Panc1 (cell line): ENCODE measurements around the gene NOVA2. TPM values are rescaled to one million over a fixed set of nuclear protein-coding genes. Genes with fewer than 3 reads are reported as not detected.

Experiments used
- ATAC-seq: fragments of 200-7000 bp; cut with Tn5 transposase; 2 replicates; pipeline ENCODE4 v1.9.1; 2020; ENCODE audit warnings: mild to moderate bottlenecking, moderate library complexity
- BruUV-seq: library from RNA; stranded (reverse); fragments of 400-500 nt; replicated peaks from 2 replicates; lab custom pipeline; 2021; lab: Mats Ljungman, UMichigan
- CTCF ChIA-PET: fragments of 300-600 bp; sonication (Branson Sonifier 250); formaldehyde crosslinking; loops from one replicate; lab custom pipeline; 2022; ENCODE audit warnings: antibody characterized with exemption; lab: Charles Lee
- POLR2A ChIA-PET: fragments of 300-600 bp; sonication (Branson Sonifier 250); formaldehyde crosslinking; loops from one replicate; lab custom pipeline; 2022; ENCODE audit warnings: antibody characterized with exemption; lab: Charles Lee
- DNase-seq: peaks from one replicate; pipeline ENCODE4 v3.0.0-alpha.2; 2010; ENCODE audit warnings: low read depth, low spot score
- H3K27ac ChIP-seq: 2 replicates; pipeline ENCODE4 v1.5.1; 2011; ENCODE audit warnings: mild to moderate bottlenecking, low read length, inconsistent platforms
- H3K27me3 ChIP-seq: fragments of 200-500 bp; sonication (Bioruptor generic); 2 replicates; pipeline ENCODE4 v1.6.0; 2014; ENCODE audit warnings: low read length, inconsistent platforms; ENCODE audit not compliant: control insufficient read depth, insufficient read depth
- H3K36me3 ChIP-seq: fragments of 200-500 bp; sonication (Bioruptor generic); 2 replicates; pipeline ENCODE4 v1.5.1; 2014; ENCODE audit warnings: inconsistent platforms, mild to moderate bottlenecking, low read length, moderate library complexity; ENCODE audit not compliant: control insufficient read depth, insufficient read depth
- H3K4me1 ChIP-seq: 2 replicates; pipeline ENCODE4 v1.5.1; 2011; ENCODE audit warnings: inconsistent platforms, mild to moderate bottlenecking, low read length, moderate library complexity; ENCODE audit not compliant: control insufficient read depth, insufficient read depth
- H3K4me3 ChIP-seq, 2 experiments: 2 replicates each; pipeline ENCODE4 v1.5.1; 2011 to 2012; ENCODE audit warnings: low read depth in 2 of 2, low read length in 2 of 2, mild to moderate bottlenecking in 2 of 2, inconsistent platforms in 1 of 2, moderate library complexity in 1 of 2
- H3K9me3 ChIP-seq: fragments of 200-500 bp; sonication (Bioruptor generic); 2 replicates; pipeline ENCODE4 v1.5.1; 2014; ENCODE audit warnings: low read depth, mild to moderate bottlenecking, inconsistent platforms, low read length, moderate library complexity; ENCODE audit not compliant: control insufficient read depth, insufficient read depth
- CTCF ChIP-seq: fragments of 450-650 bp; IDR thresholded peaks from 2 replicates; pipeline ENCODE4 v1.5.1; 2017; ENCODE audit warnings: mild to moderate bottlenecking
- POLR2AphosphoS5 ChIP-seq: IDR thresholded peaks from 2 replicates; pipeline ENCODE4 v1.6.1; 2012; ENCODE audit warnings: mild to moderate bottlenecking, low read depth, low read length, moderate library complexity
- SIN3A ChIP-seq: IDR thresholded peaks from 2 replicates; pipeline ENCODE4 v1.6.1; 2012; ENCODE audit warnings: low read depth, mild to moderate bottlenecking, low read length, moderate library complexity, borderline replicate concordance; ENCODE audit not compliant: insufficient read depth
- TCF7L2 ChIP-seq: IDR thresholded peaks from 2 replicates; pipeline ENCODE4 v1.6.1; 2011; ENCODE audit warnings: mild to moderate bottlenecking, low read depth, low read length, inconsistent platforms
- in situ Hi-C: cut with HindIII; loops from 2 replicates; pipeline ENCODE4 v1.10.0; 2016; ENCODE audit warnings: low sequenced_read_pairs, low pct_unique_long_range_greater_than_20kb
- intact Hi-C: fragments of 100-400 bp; cut with micrococcal nuclease; formaldehyde crosslinking; loops from one replicate; pipeline ENCODE4 v1.10.0; 2022; ENCODE audit not compliant: unreplicated experiment
- total RNA-seq: library from RNA; stranded (reverse); gene quantifications from one replicate; pipeline ENCODE4 v1.2.1, GENCODE V29; 2021; ENCODE audit not compliant: unreplicated experiment
- TF ChIP-seq, protein P1 (sequence below), 2 experiments: IDR thresholded peaks; 2 replicates each; pipeline ENCODE4 v1.6.1; 2011 to 2012; ENCODE audit warnings: low read depth in 2 of 2, control low read depth in 1 of 2, low read length in 1 of 2, mild to moderate bottlenecking in 1 of 2, moderate library complexity in 1 of 2; ENCODE audit not compliant: insufficient read depth in 1 of 2

The NOVA2 gene
- total RNA-seq, 1 experiment from 2014 or later: 0.44 TPM

- in situ Hi-C loops (no loop called here), intact Hi-C loops (no loop called here)
- H3K4me3 ChIP-seq: no peak overlapping the region
- no peak overlapping the region for H3K27ac ChIP-seq
- TF ChIP-seq, protein P1, sequence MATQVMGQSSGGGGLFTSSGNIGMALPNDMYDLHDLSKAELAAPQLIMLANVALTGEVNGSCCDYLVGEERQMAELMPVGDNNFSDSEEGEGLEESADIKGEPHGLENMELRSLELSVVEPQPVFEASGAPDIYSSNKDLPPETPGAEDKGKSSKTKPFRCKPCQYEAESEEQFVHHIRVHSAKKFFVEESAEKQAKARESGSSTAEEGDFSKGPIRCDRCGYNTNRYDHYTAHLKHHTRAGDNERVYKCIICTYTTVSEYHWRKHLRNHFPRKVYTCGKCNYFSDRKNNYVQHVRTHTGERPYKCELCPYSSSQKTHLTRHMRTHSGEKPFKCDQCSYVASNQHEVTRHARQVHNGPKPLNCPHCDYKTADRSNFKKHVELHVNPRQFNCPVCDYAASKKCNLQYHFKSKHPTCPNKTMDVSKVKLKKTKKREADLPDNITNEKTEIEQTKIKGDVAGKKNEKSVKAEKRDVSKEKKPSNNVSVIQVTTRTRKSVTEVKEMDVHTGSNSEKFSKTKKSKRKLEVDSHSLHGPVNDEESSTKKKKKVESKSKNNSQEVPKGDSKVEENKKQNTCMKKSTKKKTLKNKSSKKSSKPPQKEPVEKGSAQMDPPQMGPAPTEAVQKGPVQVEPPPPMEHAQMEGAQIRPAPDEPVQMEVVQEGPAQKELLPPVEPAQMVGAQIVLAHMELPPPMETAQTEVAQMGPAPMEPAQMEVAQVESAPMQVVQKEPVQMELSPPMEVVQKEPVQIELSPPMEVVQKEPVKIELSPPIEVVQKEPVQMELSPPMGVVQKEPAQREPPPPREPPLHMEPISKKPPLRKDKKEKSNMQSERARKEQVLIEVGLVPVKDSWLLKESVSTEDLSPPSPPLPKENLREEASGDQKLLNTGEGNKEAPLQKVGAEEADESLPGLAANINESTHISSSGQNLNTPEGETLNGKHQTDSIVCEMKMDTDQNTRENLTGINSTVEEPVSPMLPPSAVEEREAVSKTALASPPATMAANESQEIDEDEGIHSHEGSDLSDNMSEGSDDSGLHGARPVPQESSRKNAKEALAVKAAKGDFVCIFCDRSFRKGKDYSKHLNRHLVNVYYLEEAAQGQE (IDR thresholded peaks at IDR 0.05; ENCODE audit: insufficient read depth in 1 of 2, low read depth in 2 of 2, low read length in 1 of 2): no peak
- TF ChIP-seq SIN3A (no peak), POLR2AphosphoS5 (no peak), CTCF (no peak), TCF7L2 (no peak)
- ChIA-PET CTCF (interaction anchor here (0.6 kb wide), 1 partner anchor 57 kb away, joined by 3 read pairs; no protein-coding TSS in a partner anchor), POLR2A (no interaction called here)
- no peaks in the 10 kb centered on the region for H3K27me3 ChIP-seq
- ATAC-seq: no peak
- no peak for DNase-seq
- no peaks in the 10 kb centered on the region for H3K9me3 ChIP-seq
- BruUV-seq: no TSS peak
- H3K36me3 ChIP-seq: no peaks in the 10 kb centered on the region
- H3K4me1 ChIP-seq: no peaks in the 10 kb centered on the region
These were observed 47.1 kb upstream of the NOVA2 start for GRCh38 chr19:46020819-46021125.

GRCh38 chr19:46019270-46019669, 45.6 kb upstream of the NOVA2 start:
- TSS peak; percentile 84 for BruUV-seq
- H3K27me3 ChIP-seq: no peaks in the 10 kb centered on the region
- no peak overlapping the region for H3K27ac ChIP-seq
- intact Hi-C loops: no loop called here
- H3K9me3 ChIP-seq: no peaks in the 10 kb centered on the region
- ATAC-seq (no peak), DNase-seq (no peak)
- no peaks in the 10 kb centered on the region for H3K36me3 ChIP-seq
- in situ Hi-C loops: no loop called here
- POLR2A ChIA-PET: no interaction called here
- TF ChIP-seq TCF7L2 (no peak), CTCF (no peak), POLR2AphosphoS5 (no peak), SIN3A (no peak)
- TF ChIP-seq, protein P1 (IDR thresholded peaks at IDR 0.05; ENCODE audit: insufficient read depth in 1 of 2, low read depth in 2 of 2, low read length in 1 of 2): no peak
- CTCF ChIA-PET: interaction anchor here (0.6 kb wide), 1 partner anchor 237 kb away, joined by 3 read pairs; no protein-coding TSS in a partner anchor
- no peak overlapping the region for H3K4me3 ChIP-seq
- H3K4me1 ChIP-seq: peaks cover 3% of the 10 kb centered on the region; the same call in 1 of the 2 replicates
